ENCODE measurements around the gene CSMD2. TPM values are rescaled to one million over a fixed set of nuclear protein-coding genes. Genes with fewer than 3 reads are reported as not detected.

Gene CSMD2
- polyA plus RNA-seq, 2 donors: 0.02 to 0.08 TPM

DNA sequence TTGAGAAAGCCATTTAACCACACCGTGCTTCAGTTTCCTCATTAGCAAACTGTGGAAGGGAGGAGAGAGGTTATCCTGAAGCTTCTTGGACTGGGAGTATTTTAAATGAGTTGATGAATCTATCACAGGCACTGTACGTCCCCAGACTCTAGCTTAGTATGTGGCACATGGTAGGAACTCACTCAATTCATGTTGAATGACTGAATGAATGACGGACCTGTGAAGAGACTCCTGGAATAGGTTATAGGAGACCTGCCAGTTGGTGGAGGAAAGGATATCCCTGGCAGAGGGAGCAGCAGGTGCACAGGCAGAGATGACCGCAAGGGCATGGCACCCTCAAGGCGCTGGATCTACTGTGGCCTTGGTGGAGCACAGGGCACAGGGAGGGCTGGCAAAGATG lies 182.6 kb downstream of the CSMD2 start:
- Histone ChIP-seq H3K9me3 (ENCODE audit: control insufficient read depth in 2 of 2, insufficient read depth in 1 of 2, low read depth in 1 of 2, low read length in 1 of 2) (peaks cover 0 to 2% of the 10 kb centered on the region in 2 donors), H3K27ac (ENCODE audit: low read depth in 2 of 2, low read length in 1 of 2) (no peak overlapping the region), H3K4me3 (ENCODE audit: low read depth in 1 of 2, low read length in 2 of 2) (no peak overlapping the region), H3K4me1 (ENCODE audit: control insufficient read depth in 2 of 2, insufficient read depth in 2 of 2, low read length in 1 of 2) (peaks cover 2 to 13% of the 10 kb centered on the region in 2 donors), H3K36me3 (ENCODE audit: control insufficient read depth in 2 of 2, insufficient read depth in 2 of 2, low read length in 1 of 2) (no peaks in the 10 kb centered on the region), H3K27me3 (ENCODE audit: control insufficient read depth in 1 of 2, insufficient read depth in 2 of 2, low read length in 2 of 2) (no peaks in the 10 kb centered on the region)
- 81 to 90% methylated on average over 5 of the region's 5 CpGs for WGBS, 2 donors

DNA sequence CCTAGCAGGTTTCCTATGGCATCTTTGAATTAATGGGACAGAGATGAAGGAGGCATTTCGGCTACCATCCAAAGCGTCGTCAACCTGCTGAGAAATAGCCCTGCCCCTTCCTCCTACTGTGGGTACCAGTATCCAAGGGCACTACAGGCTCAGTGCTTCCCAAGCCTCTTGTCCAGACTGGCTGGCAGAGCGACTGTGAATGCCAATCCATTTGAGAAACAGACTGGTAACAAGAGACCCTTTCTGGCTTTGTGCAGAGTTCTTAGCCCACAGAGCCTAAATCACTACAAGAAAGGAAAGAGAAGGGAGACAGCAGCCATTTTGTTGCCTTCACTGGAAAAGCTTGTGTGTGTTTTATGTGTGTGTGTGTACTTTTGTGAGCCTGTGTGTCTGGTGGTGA lies 185.7 kb downstream of the CSMD2 start:
- no peak overlapping the region for H3K27ac ChIP-seq (ENCODE audit: low read depth in 2 of 2, low read length in 1 of 2)

GRCh38 chr1:33975961-33976360 lies 189.1 kb downstream of the CSMD2 start:
- no peaks in the 10 kb centered on the region for H3K27me3 ChIP-seq (ENCODE audit: control insufficient read depth in 1 of 2, insufficient read depth in 2 of 2, low read length in 2 of 2)
- WGBS, 2 donors: 88 to 90% methylated on average over 3 of the region's 3 CpGs
- no peak overlapping the region for H3K4me3 ChIP-seq (ENCODE audit: low read depth in 1 of 2, low read length in 2 of 2)
- no peak overlapping the region for H3K27ac ChIP-seq (ENCODE audit: low read depth in 2 of 2, low read length in 1 of 2)
- peaks cover 0 to 3% of the 10 kb centered on the region in 2 donors for H3K9me3 ChIP-seq (ENCODE audit: control insufficient read depth in 2 of 2, insufficient read depth in 1 of 2, low read depth in 1 of 2, low read length in 1 of 2)
- no peaks in the 10 kb centered on the region for H3K36me3 ChIP-seq (ENCODE audit: control insufficient read depth in 2 of 2, insufficient read depth in 2 of 2, low read length in 1 of 2)
- peaks cover 0 to 5% of the 10 kb centered on the region in 2 donors for H3K4me1 ChIP-seq (ENCODE audit: control insufficient read depth in 2 of 2, insufficient read depth in 2 of 2, low read length in 1 of 2)

More for the DNA sequence above, 185.7 kb downstream of the CSMD2 start:
- Histone ChIP-seq H3K9me3 (ENCODE audit: control insufficient read depth in 2 of 2, insufficient read depth in 1 of 2, low read depth in 1 of 2, low read length in 1 of 2) (no peaks in the 10 kb centered on the region), H3K4me1 (ENCODE audit: control insufficient read depth in 2 of 2, insufficient read depth in 2 of 2, low read length in 1 of 2) (no peaks in the 10 kb centered on the region), H3K4me3 (ENCODE audit: low read depth in 1 of 2, low read length in 2 of 2) (no peak overlapping the region), H3K36me3 (ENCODE audit: control insufficient read depth in 2 of 2, insufficient read depth in 2 of 2, low read length in 1 of 2) (no peaks in the 10 kb centered on the region), H3K27me3 (ENCODE audit: control insufficient read depth in 1 of 2, insufficient read depth in 2 of 2, low read length in 2 of 2) (no peaks in the 10 kb centered on the region)
- 78 to 85% methylated on average over 4 of the region's 4 CpGs for WGBS, 2 donors

- Histone ChIP-seq H3K27me3 (ENCODE audit: control insufficient read depth in 1 of 2, insufficient read depth in 2 of 2, low read length in 2 of 2) (no peaks in the 10 kb centered on the region), H3K9me3 (ENCODE audit: control insufficient read depth in 2 of 2, insufficient read depth in 1 of 2, low read depth in 1 of 2, low read length in 1 of 2) (peaks cover 0 to 3% of the 10 kb centered on the region in 2 donors), H3K27ac (ENCODE audit: low read depth in 2 of 2, low read length in 1 of 2) (no peak overlapping the region), H3K4me1 (ENCODE audit: control insufficient read depth in 2 of 2, insufficient read depth in 2 of 2, low read length in 1 of 2) (peaks cover 0 to 5% of the 10 kb centered on the region in 2 donors), H3K4me3 (ENCODE audit: low read depth in 1 of 2, low read length in 2 of 2) (no peak overlapping the region), H3K36me3 (ENCODE audit: control insufficient read depth in 2 of 2, insufficient read depth in 2 of 2, low read length in 1 of 2) (no peaks in the 10 kb centered on the region)
- WGBS, 2 donors: 41 to 42% methylated on average over 8 of the region's 8 CpGs
Measured at GRCh38 chr1:33973799-33974545, 191.1 kb downstream of the CSMD2 start.

DNA sequence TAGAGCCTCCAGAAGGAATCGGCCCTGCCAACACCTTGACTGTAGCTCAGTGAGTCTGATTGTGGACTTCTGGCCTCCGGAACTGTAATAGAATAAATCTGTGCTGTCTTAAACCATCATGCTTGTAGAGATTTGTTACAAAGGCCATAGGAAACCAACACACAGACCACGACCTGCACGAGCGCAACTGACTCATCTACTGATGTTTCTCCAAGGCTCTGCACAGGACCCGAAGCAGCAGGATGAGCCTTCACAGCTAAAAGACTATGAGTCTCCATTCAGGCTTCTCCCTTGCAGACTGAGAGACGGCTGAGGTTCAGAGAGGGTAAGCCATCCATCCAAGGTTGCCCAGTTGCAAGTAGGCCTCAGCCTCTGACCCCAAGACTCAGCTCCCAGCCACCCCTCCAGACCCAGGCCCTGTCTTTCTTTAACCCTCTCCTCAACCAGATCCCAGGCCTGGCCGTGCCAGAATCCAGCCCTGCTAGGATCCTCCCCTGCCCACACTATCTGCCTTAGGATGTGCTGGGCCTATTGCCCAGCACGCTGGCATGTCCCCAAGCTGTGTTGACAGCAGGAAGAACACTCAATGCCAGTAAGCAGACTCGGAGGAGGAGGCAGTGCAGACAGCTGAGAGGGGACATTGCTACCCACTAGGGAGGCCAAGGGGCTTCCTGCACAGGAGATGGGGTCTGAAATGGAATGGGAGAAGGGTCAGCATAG lies 192.2 kb downstream of the CSMD2 start:
- no peaks in the 10 kb centered on the region for H3K27me3 ChIP-seq (ENCODE audit: control insufficient read depth in 1 of 2, insufficient read depth in 2 of 2, low read length in 2 of 2)
- WGBS, 2 donors: 54 to 57% methylated on average over 10 of the region's 10 CpGs
- peaks cover 0 to 3% of the 10 kb centered on the region in 2 donors for H3K9me3 ChIP-seq (ENCODE audit: control insufficient read depth in 2 of 2, insufficient read depth in 1 of 2, low read depth in 1 of 2, low read length in 1 of 2)
- no peak overlapping the region for H3K27ac ChIP-seq (ENCODE audit: low read depth in 2 of 2, low read length in 1 of 2)
- H3K36me3 ChIP-seq (ENCODE audit: control insufficient read depth in 2 of 2, insufficient read depth in 2 of 2, low read length in 1 of 2): no peaks in the 10 kb centered on the region
- H3K4me3 ChIP-seq (ENCODE audit: low read depth in 1 of 2, low read length in 2 of 2): no peak overlapping the region
- peaks cover 0 to 5% of the 10 kb centered on the region in 2 donors for H3K4me1 ChIP-seq (ENCODE audit: control insufficient read depth in 2 of 2, insufficient read depth in 2 of 2, low read length in 1 of 2)

- Histone ChIP-seq H3K27ac (ENCODE audit: low read depth in 2 of 2, low read length in 1 of 2) (no peak overlapping the region), H3K9me3 (ENCODE audit: control insufficient read depth in 2 of 2, insufficient read depth in 1 of 2, low read depth in 1 of 2, low read length in 1 of 2) (peaks cover 0 to 3% of the 10 kb centered on the region in 2 donors), H3K4me3 (ENCODE audit: low read depth in 1 of 2, low read length in 2 of 2) (no peak overlapping the region), H3K27me3 (ENCODE audit: control insufficient read depth in 1 of 2, insufficient read depth in 2 of 2, low read length in 2 of 2) (no peaks in the 10 kb centered on the region), H3K4me1 (ENCODE audit: control insufficient read depth in 2 of 2, insufficient read depth in 2 of 2, low read length in 1 of 2) (peaks cover 0 to 5% of the 10 kb centered on the region in 2 donors), H3K36me3 (ENCODE audit: control insufficient read depth in 2 of 2, insufficient read depth in 2 of 2, low read length in 1 of 2) (no peaks in the 10 kb centered on the region)
- 62 to 77% methylated on average over 7 of the region's 7 CpGs for WGBS, 2 donors
Measured at GRCh38 chr1:33971913-33972312, 193.1 kb downstream of the CSMD2 start.

GRCh38 chr1:33971018-33971710 lies 193.9 kb downstream of the CSMD2 start:
- no peak overlapping the region for H3K27ac ChIP-seq (ENCODE audit: low read depth in 2 of 2, low read length in 1 of 2)
- 55 to 58% methylated on average over 17 of the region's 17 CpGs for WGBS, 2 donors
- peaks cover 0 to 3% of the 10 kb centered on the region in 2 donors for H3K9me3 ChIP-seq (ENCODE audit: control insufficient read depth in 2 of 2, insufficient read depth in 1 of 2, low read depth in 1 of 2, low read length in 1 of 2)
- no peak overlapping the region for H3K4me3 ChIP-seq (ENCODE audit: low read depth in 1 of 2, low read length in 2 of 2)
- H3K27me3 ChIP-seq (ENCODE audit: control insufficient read depth in 1 of 2, insufficient read depth in 2 of 2, low read length in 2 of 2): no peaks in the 10 kb centered on the region
- peaks cover 0 to 5% of the 10 kb centered on the region in 2 donors for H3K4me1 ChIP-seq (ENCODE audit: control insufficient read depth in 2 of 2, insufficient read depth in 2 of 2, low read length in 1 of 2)
- no peaks in the 10 kb centered on the region for H3K36me3 ChIP-seq (ENCODE audit: control insufficient read depth in 2 of 2, insufficient read depth in 2 of 2, low read length in 1 of 2)

DNA sequence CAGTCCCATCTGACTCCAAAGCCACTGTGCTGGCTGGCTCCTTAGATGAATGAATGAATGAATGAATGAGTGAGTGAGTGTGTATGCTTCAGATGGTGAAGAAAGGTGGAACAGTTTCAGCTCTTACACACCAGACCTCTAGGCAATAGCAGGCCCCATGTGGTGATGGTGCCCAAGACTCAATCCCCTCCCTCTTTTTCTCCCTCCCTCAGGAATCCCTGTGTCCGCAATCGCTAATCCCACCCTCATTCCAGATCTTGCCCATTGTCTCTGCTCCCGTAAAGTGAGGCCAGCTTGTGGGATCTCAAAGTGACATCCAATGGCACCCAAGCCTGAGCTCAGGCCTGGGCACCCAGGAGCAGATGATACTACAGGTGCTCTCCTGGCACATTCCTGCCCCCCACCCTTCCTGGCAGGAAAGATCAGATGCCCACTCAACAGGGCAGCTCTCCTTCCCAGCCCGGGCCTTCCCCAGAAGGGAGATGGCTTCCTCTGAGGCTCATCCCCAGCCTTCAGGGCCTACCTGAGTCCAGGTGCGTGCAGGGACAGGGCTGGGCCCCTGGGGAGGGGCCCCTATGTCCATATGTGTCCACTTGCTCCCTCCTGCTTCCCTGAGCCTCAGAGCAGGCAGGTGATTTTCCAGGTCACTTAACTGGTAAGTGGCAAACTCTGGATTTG lies 194.7 kb downstream of the CSMD2 start:
- H3K36me3 ChIP-seq (ENCODE audit: control insufficient read depth in 2 of 2, insufficient read depth in 2 of 2, low read length in 1 of 2): no peaks in the 10 kb centered on the region
- H3K4me3 ChIP-seq (ENCODE audit: low read depth in 1 of 2, low read length in 2 of 2): no peak overlapping the region
- H3K27ac ChIP-seq (ENCODE audit: low read depth in 2 of 2, low read length in 1 of 2): no peak overlapping the region
- H3K9me3 ChIP-seq (ENCODE audit: control insufficient read depth in 2 of 2, insufficient read depth in 1 of 2, low read depth in 1 of 2, low read length in 1 of 2): peaks cover 0 to 3% of the 10 kb centered on the region in 2 donors
- WGBS, 2 donors: 85 to 89% methylated on average over 5 of the region's 5 CpGs
- no peaks in the 10 kb centered on the region for H3K27me3 ChIP-seq (ENCODE audit: control insufficient read depth in 1 of 2, insufficient read depth in 2 of 2, low read length in 2 of 2)
- peaks cover 0 to 5% of the 10 kb centered on the region in 2 donors for H3K4me1 ChIP-seq (ENCODE audit: control insufficient read depth in 2 of 2, insufficient read depth in 2 of 2, low read length in 1 of 2)
